ENCODE results near the gene LRMDA.

Gene LRMDA

GRCh38 chr10:76244061-76244686, 812.8 kb downstream of the LRMDA start:
- no peaks in the 10 kb centered on the region for H3K27me3 ChIP-seq (ENCODE audit: control insufficient read depth, insufficient read depth, low read length)
- no peak overlapping the region for H3K4me2 ChIP-seq (ENCODE audit: low read length)
- H3K27ac ChIP-seq: no peak overlapping the region
- H3K9me3 ChIP-seq (ENCODE audit: control insufficient read depth, low read length): no peaks in the 10 kb centered on the region
- no peak overlapping the region for H3K9ac ChIP-seq
- no peaks in the 10 kb centered on the region for H3K4me1 ChIP-seq
- no peaks in the 10 kb centered on the region for H3K79me2 ChIP-seq
- H2AFZ ChIP-seq: no peak overlapping the region
- no peak for TF ChIP-seq CTCF (IDR thresholded peaks at IDR 0.05)
- no peaks in the 10 kb centered on the region for H3K36me3 ChIP-seq (ENCODE audit: control insufficient read depth, insufficient read depth, low read length)
- H3K4me3 ChIP-seq (ENCODE audit: low read depth, low read length): no peak overlapping the region

- H3K27me3 ChIP-seq (ENCODE audit: control insufficient read depth, insufficient read depth, low read length): no peaks in the 10 kb centered on the region
- H3K27ac ChIP-seq: no peak overlapping the region
- H3K4me2 ChIP-seq (ENCODE audit: low read length): no peak overlapping the region
- H3K36me3 ChIP-seq (ENCODE audit: control insufficient read depth, insufficient read depth, low read length): no peaks in the 10 kb centered on the region
- H3K9me3 ChIP-seq (ENCODE audit: control insufficient read depth, low read length): no peaks in the 10 kb centered on the region
- TF ChIP-seq CTCF (IDR thresholded peaks at IDR 0.05): no peak
- no peak overlapping the region for H2AFZ ChIP-seq
- no peak overlapping the region for H3K4me3 ChIP-seq (ENCODE audit: low read depth, low read length)
- H3K9ac ChIP-seq: no peak overlapping the region
- no peaks in the 10 kb centered on the region for H3K4me1 ChIP-seq
- no peaks in the 10 kb centered on the region for H3K79me2 ChIP-seq
These were observed 814.6 kb downstream of the LRMDA start for GRCh38 chr10:76245951-76246495.

GRCh38 chr10:76248649-76249200, 817.3 kb downstream of the LRMDA start:
- H3K27ac ChIP-seq: no peak overlapping the region
- H3K27me3 ChIP-seq (ENCODE audit: control insufficient read depth, insufficient read depth, low read length): no peaks in the 10 kb centered on the region

GRCh38 chr10:76251841-76252671, 820.6 kb downstream of the LRMDA start:
- no peak overlapping the region for H3K4me3 ChIP-seq (ENCODE audit: low read depth, low read length)
- H3K36me3 ChIP-seq (ENCODE audit: control insufficient read depth, insufficient read depth, low read length): no peaks in the 10 kb centered on the region
- no peak overlapping the region for H3K27ac ChIP-seq
- no peak overlapping the region for H2AFZ ChIP-seq
- no peak for TF ChIP-seq CTCF (IDR thresholded peaks at IDR 0.05)
- no peaks in the 10 kb centered on the region for H3K4me1 ChIP-seq
- no peaks in the 10 kb centered on the region for H3K27me3 ChIP-seq (ENCODE audit: control insufficient read depth, insufficient read depth, low read length)
- H3K9me3 ChIP-seq (ENCODE audit: control insufficient read depth, low read length): no peaks in the 10 kb centered on the region
- H3K79me2 ChIP-seq: no peaks in the 10 kb centered on the region
- no peak overlapping the region for H3K4me2 ChIP-seq (ENCODE audit: low read length)
- H3K9ac ChIP-seq: no peak overlapping the region

More at GRCh38 chr10:76248649-76249200, 817.3 kb downstream of the LRMDA start:
- Histone ChIP-seq H3K4me2 (ENCODE audit: low read length) (no peak overlapping the region), H3K4me3 (ENCODE audit: low read depth, low read length) (no peak overlapping the region), H3K36me3 (ENCODE audit: control insufficient read depth, insufficient read depth, low read length) (no peaks in the 10 kb centered on the region), H3K4me1 (no peaks in the 10 kb centered on the region), H3K79me2 (no peaks in the 10 kb centered on the region), H3K9me3 (ENCODE audit: control insufficient read depth, low read length) (no peaks in the 10 kb centered on the region), H2AFZ (no peak overlapping the region), H3K9ac (no peak overlapping the region)
- no peak for TF ChIP-seq CTCF (IDR thresholded peaks at IDR 0.05)

All from parathyroid adenoma (tissue), 2 donors.